Tibial nerve (tissue), 4 donors: Measurements from ENCODE around the gene ZNF836.
A peak's percentile ranks its signal among the peaks of the same experiment; 100 is the strongest.

Experiments used
- CTCF ChIP-seq, 5 experiments: fragments of 200-600 bp in 3 of 5; fragments of 450-650 bp in 2 of 5; sonication (generic) in 3 of 5; IDR thresholded peaks; one replicate each; pipeline ENCODE4 v1.5.1; 2016 to 2019; ENCODE audit warnings: antibody characterized with exemption in 5 of 5, mild to moderate bottlenecking in 3 of 5, moderate library complexity in 2 of 5
- EP300 ChIP-seq, 2 donors: sonication (generic); formaldehyde crosslinking; IDR thresholded peaks; one replicate each; pipeline ENCODE4 v1.6.1; 2017; ENCODE audit warnings: antibody characterized with exemption in 2 of 2, mild to moderate bottlenecking in 1 of 2
- POLR2A ChIP-seq, 2 donors: fragments of 450-650 bp; IDR thresholded peaks; one replicate each; pipeline ENCODE4 v1.6.1; 2017; ENCODE audit warnings: antibody characterized with exemption in 2 of 2, mild to moderate bottlenecking in 2 of 2, moderate library complexity in 2 of 2

- TF ChIP-seq CTCF (IDR thresholded peaks at IDR 0.05) (peak; percentile 82 to 92 (median 87)), EP300 (IDR thresholded peaks at IDR 0.05) (peak in 1 of 2 donors; percentile 94), POLR2A (IDR thresholded peaks at IDR 0.05) (peak in 1 of 2 donors; percentile 69)
Measured at GRCh38 chr19:52139252-52140031, 32.0 kb downstream of the ZNF836 start, which contains the start of gene ZNF616.
